PFSK-1 (cell line): ENCODE measurements around the gene TMEM132A.

Experiments
- POLR2AphosphoS5 ChIP-seq: IDR thresholded peaks from 2 replicates; pipeline ENCODE4 v1.6.1; 2012; ENCODE audit warnings: low read depth, mild to moderate bottlenecking, control low read depth, low read length, moderate library complexity
- TAF1 ChIP-seq: IDR thresholded peaks from 2 replicates; pipeline ENCODE4 v1.6.1; 2012; ENCODE audit warnings: low read length, control low read depth, borderline replicate concordance; ENCODE audit not compliant: insufficient read depth

- TF ChIP-seq TAF1 (no peak), POLR2AphosphoS5 (no peak)
Observed at GRCh38 chr11:60972182-60973030, 48.1 kb downstream of the TMEM132A start.
